Bone marrow (tissue), 2 donors: ENCODE results near the gene GALNT9.

Source experiments
- DNase-seq, 2 donors: peaks; one replicate each; lab custom pipeline; 2025; lab: John Stamatoyannopoulos, UW

Gene GALNT9

DNA sequence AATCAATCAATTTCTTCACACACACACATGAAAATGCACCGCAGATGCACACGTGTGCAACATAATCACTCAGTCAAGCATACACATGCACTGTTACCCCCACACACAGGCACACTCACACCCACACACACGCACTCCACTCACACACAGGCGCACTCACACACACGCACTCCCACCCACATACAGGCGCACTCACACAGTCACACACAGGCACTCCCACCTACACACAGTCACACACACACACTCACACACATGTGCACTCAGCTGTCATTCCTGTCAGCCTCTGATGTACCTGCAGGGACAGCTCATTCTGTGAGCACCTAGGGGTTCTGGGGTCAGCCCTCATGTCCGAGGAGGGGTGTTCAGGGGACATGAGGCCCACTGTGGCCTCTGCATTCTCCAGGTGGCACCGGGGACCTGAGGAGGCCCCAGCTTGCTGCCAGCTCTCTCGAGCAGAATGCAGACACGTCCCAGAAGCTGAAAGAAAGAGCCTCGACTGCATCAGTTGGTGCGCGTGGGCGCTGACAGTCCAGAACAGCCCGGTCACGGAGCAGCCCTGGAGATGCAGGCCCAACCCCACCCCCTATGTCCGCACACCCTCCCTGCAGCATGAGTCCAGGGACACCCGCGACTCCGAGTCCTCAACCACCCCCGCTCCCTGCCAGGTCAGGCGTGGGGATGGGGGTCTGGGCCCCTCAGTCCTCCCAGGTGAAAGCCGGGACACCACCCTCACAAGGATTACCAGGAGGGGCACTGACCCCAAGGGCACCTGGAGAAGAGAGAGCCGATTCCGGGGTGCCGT is 115.8 kb downstream of the GALNT9 start:
- DNase-seq: no peak

GRCh38 chr12:132211816-132212215 is 117.6 kb downstream of the GALNT9 start:
- DNase-seq: no peak

GRCh38 chr12:132211326-132211725 is 118.1 kb downstream of the GALNT9 start:
- DNase-seq: no peak

DNA sequence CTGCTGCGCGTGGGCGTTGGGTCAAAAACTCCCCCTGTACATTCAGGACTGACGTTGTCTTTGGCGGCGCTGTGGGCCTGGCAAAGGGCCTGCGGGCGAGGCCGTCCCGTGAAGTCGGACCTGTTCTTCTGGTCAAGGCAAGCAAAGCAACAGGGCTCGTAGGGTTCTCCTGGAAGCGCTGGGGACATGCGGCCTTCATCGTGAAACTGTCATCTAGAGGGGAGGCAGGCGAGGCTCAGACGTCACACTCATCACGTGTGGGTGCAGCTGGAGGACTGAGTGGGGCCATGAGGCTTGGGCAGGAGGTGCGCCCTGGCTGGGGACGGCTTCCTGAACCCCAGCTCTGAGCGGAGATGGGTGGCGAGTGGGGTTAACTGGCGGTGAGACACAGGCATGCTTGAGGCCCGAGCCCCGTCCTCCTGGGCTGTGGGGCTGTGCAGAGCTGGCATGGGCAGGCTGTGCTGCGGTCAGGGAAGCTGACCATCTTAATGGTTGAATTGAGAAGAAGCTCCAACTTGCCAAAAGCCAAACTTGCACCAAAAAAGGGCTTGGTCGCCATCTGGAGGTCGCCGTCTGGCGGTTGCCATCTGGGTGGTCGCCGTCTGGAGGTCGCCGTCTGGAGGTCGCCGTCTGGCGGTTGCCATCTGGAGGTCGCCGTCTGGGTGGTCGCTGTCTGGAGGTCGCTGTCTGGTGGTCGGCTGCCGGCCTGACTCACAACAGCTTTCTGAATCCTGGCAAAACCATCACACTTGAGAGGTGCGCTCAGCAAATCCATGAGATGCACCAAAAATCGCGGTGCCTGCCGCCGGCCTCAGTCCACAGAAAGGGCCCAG is 119.0 kb downstream of the GALNT9 start:
- no peak for DNase-seq

- no peak for DNase-seq
These were observed 119.7 kb downstream of the GALNT9 start for GRCh38 chr12:132209619-132210222.

DNA sequence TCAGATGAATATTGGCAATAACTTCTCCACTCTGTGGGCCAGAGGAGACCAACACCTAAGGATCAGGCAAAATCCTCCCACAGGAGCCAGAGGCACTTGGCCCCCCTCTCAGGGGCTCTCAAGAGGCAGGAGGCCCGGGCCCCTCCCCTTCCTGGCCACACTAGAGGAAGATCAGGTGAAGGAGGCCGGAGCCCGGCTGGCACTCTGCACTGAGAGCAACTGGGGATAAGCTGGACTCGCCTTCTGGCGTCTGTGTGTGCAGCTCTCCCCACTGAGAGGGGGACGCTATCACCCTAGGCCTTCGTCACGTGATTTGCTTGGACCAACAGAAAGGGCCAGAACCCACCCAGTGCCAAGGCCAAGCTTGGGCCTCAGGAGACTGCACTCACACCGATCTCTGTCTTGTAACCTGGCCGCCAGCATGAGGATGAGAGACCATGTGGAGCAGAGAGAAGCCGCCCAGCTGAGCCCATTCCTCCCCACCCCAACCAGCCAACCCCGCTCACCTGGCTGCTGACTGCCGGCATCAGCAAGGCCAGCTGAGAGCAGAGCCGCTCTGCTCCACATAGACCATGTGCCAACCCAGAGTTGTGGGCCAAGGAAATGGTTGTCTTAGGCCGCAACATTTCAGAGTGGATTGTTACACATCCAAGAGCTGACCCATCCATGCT is 121.1 kb downstream of the GALNT9 start:
- DNase-seq: no peak

DNA sequence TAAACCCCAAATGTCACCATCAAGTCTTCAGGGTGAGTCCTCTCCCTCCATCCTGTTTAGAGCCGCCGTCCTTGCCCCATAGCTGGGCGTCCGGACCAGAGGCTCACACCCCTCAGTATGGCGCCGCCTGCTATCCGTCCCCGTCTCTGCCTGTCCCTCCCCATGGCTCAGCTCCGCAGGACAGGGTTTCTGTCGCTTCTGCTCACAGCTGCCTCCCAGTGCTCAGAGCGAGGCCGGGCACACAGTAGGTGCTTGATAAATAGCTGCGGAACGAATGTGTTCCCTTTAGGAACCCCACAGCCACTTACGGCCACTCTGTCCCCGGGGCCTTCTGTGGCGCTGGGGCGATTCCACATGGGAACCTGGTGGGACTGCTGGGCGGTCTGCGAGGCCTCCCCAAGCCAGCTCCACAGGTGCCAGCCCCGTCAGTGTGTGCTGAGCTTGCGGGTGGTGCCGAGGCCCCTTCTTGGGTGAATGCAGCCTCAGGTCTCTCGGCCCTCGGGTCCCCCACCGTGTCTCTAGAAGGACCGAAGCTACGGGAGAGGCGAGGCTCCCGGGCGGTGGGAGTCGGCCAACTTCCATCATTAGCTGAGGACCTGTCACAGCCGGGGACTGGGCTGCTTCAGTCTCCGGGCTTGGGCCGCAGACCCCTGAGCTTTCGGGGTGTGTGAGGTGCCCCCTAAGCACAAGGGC is 122.2 kb downstream of the GALNT9 start:
- no peak for DNase-seq

GRCh38 chr12:132206046-132206434 is 123.3 kb downstream of the GALNT9 start:
- no peak for DNase-seq

DNA sequence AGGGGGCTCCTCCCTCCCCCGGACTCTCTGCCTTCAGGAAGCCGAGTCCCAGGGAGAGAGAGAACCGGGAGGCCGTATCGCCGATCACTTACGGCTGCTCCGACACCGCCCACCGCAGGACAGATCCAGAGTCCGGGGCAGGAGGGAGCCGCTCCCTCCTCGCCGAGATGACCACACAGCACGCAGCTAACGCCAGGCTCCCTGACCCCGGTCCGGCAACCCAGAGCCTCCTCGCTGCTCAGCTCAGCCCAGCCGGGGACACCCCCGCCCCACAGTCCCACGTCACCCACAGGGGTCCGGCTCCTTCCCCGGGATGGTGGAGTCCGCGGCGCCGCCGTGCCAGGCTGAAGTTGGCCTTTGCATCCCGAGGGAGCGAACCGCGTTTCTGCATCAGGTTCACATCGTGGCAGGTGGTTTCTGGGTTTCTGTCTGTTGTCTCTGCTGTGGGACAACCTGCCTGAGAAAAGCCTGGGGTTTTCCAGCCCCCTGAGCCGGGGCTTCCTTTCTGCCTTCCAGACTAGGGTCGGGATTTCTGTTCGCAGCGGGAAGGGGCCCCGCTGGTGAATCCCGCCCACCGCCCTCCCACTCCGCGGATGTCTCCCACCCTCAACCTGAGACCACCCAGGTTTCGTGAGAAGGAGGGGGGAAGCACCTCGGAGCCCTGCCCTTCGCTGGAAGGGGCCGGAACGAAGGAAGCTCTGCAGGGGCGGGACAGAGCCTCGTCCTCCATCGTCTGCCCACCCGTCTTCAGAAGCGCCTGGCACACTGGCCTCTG is 123.9 kb downstream of the GALNT9 start:
- DNase-seq: no peak

GRCh38 chr12:132204793-132205270 is 124.6 kb downstream of the GALNT9 start:
- no peak for DNase-seq

DNA sequence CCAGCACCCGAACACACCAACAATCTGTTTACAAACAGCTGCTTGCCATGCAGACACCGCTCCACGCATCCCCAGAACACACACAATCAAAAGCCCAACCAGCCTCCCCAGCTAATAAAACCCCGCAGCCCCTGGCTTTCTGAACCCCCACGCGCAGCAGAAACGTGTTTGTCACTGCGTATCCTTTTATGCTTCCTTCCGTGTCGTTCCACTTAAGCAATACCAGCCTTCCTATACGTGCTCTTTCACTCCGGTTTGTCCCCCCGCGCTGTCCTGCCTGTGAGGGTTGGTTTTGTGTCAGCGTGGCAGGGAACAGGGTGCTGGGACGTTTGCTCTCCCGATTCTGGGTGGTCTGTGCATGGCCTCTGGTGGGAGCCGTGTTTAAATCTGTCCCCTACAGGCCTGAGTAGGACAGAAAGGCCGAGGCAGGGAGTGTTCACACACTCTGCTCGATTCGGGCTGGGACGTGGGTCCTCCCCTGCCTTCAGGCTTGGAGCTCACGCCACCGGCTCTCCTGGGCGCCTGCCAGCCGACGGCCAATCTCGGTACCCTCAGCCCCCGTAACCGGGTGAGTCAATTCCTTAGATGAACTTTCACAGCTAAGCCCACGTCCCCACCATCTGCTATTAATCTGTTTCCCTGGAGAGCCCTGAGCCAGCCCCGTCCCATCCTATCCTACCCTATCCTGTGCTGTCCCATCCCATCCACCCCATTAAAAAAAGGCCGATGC is 125.2 kb downstream of the GALNT9 start:
- no peak for DNase-seq

- DNase-seq: no peak
These were observed 126.3 kb downstream of the GALNT9 start for GRCh38 chr12:132202929-132203721.

- DNase-seq: no peak
These were observed 127.8 kb downstream of the GALNT9 start for GRCh38 chr12:132201391-132202120.

DNA sequence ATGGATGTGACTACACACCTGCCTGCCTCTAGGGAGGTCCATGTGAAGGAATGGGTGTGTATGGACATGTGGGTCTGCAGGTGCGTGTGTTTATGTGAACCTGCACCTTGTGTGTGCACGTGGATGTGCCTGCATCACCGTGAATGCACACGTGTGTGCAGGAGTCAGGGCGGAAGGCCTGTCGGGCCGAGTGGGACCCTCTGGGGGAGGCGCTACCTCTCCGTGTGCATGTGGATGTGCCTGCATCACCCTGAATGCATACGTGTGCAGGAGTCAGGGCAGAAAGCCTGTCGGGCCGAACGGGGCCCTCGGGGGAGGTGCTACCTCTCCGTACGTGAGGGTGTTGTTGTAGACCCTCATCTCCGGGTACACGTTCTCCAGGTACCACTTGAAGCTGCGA is 128.6 kb downstream of the GALNT9 start:
- DNase-seq: no peak

- DNase-seq: no peak
These were observed 129.7 kb downstream of the GALNT9 start for GRCh38 chr12:132199526-132200319.

DNA sequence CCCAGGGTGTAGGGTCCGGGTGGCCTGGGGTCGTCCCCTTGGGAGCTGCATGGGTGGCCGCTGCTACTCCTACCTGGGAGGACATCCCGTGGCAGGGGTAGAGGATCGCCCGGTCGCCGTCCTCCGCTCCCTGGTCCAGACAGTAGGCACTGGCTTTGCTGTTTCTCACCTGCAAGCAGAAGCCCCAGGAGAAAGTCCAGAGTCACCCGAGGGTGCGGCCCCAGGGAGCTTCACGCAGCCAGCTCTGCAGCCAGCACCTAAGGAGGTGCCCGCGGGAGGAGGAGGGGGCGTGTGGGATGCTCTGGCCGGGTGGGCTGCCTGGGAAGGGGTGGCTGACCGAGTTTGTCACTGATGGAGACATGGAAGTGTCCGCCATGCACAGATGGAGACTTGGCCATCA is 130.3 kb downstream of the GALNT9 start:
- no peak for DNase-seq

- DNase-seq: no peak
These were observed 131.6 kb downstream of the GALNT9 start for GRCh38 chr12:132197581-132198354.
